GM11168 (cell line): ENCODE data around the gene DLG3.
"Not testable (repeated sequence)": the region's sequence is repeated elsewhere in the genome, so short reads cannot be mapped to it uniquely, and the experiment has no call there.

Source experiments
- in situ Hi-C: fragments of 300-500 bp; cut with MboI; formaldehyde crosslinking; loops from one replicate; pipeline ENCODE4 v1.12.0; 2022; ENCODE audit warnings: low sequenced_read_pairs; ENCODE audit not compliant: unreplicated experiment

DLG3 gene

DNA sequence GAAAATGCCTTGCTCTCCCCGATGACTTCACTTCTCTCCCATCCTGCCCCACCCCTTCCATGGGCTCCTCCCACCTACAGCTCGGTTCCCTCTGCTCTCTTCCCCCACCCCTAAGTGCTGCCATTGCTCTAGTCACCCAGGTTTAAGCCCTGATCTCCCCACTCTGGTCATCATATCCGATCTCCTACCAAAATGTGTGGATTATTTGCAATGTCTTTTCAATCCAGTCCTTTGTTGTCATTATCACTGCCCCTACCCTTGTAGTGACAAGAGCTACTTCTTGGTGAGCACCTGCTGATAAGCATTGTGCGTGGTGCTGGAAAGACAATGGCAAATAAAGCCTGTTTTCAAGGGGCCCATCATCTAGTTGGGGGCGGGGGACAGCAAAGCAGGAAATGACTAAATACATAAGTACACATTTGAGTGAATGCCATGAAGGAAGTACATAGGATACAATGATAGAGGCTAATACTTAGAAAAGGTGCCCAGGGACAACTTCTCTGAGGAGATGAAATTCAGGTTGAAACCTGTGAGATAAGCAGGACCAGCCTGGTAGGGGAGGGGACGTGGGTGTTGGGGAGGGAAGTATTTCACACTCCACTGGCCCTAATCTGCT is 63.8 kb downstream of the DLG3 start:
- in situ Hi-C loops: no loop called here

GRCh38 chrX:70509078-70509477 is 64.4 kb downstream of the DLG3 start:
- in situ Hi-C loops: no loop called here

- in situ Hi-C loops: not testable (repeated sequence)
Measured at GRCh38 chrX:70515270-70515669, 70.6 kb downstream of the DLG3 start.

GRCh38 chrX:70515692-70516091 is 71.1 kb downstream of the DLG3 start:
- in situ Hi-C loops: not testable (repeated sequence)

DNA sequence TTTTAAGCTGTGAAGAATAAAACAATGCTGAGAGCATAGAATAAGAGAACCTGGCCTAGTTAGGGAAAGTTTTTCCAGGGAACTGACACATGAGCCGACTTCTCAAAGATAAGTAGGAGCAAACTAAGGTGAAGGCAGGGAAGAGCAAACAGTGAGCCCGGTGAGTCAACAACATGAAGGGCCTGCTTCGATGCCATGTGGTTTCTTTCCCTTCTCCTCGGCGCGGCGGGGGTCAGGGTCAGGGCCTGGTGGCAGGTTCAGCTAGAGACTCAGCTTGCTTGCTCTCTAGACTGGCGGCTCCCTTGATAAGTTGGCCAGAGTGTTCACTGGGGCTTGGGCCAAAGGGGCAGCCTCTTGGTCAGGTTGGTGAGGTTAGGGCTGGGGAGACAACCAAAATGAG is 81.1 kb downstream of the DLG3 start:
- in situ Hi-C loops: no loop called here

GRCh38 chrX:70527053-70527452 is 82.4 kb downstream of the DLG3 start:
- in situ Hi-C loops: no loop called here

DNA sequence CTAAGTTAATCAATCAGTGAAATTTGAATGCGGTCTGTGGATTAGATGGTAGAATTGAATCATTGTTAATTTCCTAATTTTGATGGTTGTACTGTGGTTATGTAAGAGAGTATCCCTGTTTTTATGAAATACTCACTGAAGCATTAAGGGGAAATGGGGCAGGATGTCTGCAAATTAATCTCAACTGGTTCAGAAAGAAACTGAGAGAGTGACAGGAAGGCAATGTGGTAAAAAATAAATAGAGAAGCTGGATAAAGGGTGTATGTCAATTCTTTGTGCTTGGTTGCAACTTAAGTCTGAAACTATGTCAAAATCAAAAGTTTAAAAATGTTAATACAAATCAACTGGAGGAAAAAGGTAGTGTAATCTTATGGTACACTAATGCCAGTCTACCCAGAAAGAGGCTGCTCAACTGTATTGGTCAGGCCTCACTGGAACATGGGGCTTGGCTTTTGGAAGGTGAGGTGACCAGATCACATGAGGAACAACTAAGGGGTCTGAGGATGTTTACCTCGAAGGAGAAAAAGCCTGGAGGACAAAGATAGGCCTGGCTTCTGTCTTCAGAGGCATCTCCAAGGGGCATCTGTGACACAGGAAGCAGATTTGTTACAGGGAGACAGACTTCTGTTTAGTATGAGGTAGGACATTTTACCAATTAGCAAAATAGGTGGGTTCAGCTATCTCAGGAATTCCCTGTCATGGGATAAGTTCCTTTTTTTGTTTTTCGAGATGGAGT is 83.1 kb downstream of the DLG3 start:
- in situ Hi-C loops: no loop called here

GRCh38 chrX:70535198-70535597 is 90.6 kb downstream of the DLG3 start:
- in situ Hi-C loops: no loop called here

GRCh38 chrX:70549429-70549828 is 104.8 kb downstream of the DLG3 start:
- in situ Hi-C loops: no loop called here

DNA sequence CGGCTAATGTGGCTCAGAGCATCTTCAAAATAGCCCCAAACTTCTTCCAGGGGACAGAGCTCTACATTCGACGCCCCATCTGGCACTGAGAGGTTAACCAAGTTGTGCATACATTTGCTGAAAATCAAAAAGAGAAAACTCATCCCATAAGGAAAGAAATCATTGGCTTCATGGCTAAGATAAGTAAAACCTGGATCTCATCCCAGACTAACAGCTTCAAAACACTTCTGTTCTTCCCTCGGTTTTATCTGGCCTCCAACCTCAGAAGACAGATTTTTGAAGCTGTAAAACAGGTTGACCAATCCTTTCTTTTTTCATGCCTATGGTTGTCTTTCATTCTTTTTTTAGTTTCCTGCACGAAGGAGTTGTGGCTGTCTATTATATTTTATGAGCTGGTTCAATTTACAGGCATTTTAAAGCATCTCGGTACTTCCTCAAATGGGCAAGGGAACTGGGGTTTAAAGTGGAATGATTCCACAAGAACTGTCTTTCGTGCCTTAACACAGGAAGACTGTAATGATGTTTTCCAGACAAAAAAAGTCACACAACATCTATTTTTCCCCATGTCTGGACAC is 107.6 kb downstream of the DLG3 start:
- in situ Hi-C loops: no loop called here

DNA sequence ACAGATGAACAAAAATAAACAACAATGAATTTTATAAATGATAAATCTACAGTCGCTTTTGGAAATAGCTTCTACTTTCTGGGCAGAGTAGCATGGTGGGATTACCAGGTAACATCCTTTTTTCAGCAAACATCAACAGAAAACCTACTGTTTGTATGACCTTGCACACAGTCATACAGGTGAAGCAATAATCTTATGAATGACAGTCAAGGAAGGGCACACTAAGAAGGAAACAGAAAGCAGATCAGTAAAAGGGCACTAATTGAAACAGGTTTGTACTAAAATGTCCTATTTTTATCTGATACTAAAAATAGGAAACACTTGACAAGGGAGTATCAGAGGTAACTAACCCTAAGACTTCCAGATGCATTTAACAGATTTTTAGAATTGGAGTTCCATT is 108.9 kb downstream of the DLG3 start:
- in situ Hi-C loops: no loop called here

DNA sequence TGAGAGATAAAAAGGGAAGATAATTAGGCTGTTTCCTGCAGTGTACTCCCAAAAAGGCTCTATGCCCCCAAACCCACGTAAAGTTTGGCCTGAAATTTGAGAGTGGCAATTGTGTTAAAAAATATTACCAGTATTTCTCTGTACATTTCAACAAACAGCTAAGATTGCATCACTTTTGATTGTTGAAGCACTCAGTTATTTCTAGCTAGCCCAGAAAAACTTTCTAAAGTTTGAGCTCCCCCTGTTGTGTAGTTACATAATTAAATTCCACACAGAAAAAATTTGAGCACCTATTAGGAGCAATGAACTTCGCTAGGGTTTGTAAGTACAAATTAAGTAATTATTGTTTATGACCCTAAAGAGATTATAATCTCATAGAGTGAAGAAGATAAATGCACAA is 109.4 kb downstream of the DLG3 start:
- in situ Hi-C loops: no loop called here

GRCh38 chrX:70554523-70554922 is 109.9 kb downstream of the DLG3 start:
- in situ Hi-C loops: no loop called here

DNA sequence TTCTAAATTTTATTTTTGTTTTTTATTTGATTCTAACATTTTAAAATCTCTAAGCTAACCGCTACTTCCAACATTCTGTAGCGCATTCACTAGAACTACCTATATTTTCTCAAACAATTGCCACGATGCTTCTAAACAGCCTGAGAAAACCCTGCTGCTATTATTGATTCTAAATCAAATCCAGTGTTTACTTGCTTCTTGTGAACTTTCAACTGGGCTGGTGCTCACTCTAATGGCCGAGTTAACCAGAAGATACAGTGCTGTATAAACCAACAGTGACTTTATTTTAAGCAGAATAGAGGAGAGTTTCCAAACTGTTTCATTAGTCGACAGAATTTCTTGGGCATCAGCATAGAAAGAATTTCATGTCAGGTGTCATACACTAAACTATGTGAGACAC is 110.3 kb downstream of the DLG3 start:
- in situ Hi-C loops: no loop called here
